GM19468 (cell line): ENCODE data around the gene COX6B2.

Source experiments
- ATAC-seq: cut with Tn5 transposase; IDR thresholded peaks from one replicate; pipeline ENCODE4 v1.9.1; 2021; ENCODE audit warnings: mild to moderate bottlenecking, moderate library complexity, moderate number of reproducible peaks; ENCODE audit not compliant: unreplicated experiment; ENCODE audit errors: extremely low read depth

Gene COX6B2

DNA sequence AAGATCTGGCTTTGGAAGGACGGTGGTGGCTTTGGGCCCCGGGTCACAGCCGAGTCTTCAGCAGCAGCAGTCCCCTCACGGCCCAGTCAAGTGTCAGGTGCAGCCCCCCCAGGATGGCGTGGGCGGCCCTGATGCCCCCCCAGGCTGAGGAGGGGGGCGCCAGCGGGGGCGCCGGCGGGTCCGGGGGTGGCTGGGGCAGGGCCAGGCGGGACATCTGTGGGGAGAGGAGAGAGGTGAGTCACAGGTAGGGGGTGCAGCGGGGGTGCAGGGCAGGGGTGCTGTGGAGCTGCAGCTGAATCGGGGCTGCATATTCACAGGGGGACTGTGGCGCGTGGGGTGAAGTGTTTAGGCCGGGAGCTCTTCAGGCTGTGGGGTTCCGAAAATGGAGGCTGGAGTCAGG lies 11.4 kb upstream of the COX6B2 start:
- ATAC-seq: no peak

DNA sequence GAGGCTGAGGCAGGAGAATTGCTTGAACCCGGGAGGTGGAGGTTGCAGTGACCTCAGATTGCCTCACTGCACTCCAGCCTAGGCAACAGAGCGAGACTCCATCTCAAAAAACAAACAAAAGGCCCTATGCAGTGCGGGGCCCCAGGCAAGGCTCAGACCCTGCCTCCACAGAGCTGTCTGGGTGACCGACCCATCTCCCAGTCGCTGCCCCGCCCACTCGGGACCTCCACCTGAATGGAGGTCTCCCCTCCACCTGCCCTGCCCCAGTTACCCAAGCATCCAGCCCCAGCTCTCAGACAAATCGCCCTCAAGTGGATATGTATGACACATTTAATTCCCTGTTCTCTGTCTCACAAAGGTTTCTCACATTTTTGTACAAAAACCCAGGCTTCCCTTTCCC lies 10.7 kb upstream of the COX6B2 start:
- no peak for ATAC-seq

DNA sequence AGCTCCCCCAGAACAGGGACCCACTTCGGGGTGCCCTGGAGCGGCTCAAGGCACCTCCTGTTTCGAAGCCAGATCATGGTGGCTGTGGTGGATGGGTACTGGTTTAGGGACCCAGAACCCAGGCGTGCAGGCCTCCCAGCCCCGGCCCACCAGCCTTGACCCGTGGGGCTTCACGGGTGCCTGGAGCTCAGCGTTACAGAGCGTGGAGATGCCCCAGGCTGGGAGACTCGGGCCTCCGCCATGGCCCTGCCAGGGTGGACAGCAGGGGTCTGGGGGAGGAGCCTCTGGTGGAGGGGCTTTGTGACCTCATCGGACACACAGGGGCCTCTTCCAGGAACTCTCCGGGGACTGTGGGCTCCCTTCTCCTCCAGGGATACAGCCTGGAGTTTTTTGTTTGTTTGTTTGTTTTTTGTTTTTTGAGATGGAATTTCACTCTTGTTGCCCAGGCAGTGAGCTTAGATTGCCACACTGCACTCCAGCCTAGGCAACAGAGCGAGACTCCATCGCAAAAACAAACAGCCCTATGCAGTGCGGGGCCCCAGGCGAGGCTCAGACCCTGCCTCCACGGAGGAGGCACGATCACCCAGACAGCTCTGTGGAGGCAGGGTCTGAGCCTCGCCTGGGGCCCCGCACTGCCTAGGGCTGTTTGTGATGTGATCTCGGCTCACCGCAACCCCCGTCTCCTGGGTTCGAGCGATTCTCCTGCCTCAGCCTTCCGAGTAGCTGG lies 8.6 kb upstream of the COX6B2 start, which contains the start of gene GARIN5B:
Gene GARIN5B, minus strand, starts transcription at position 271 of the 727 bp plus-strand sequence. Its CDS starts 194 bp downstream, at position 77.
- no peak for ATAC-seq

DNA sequence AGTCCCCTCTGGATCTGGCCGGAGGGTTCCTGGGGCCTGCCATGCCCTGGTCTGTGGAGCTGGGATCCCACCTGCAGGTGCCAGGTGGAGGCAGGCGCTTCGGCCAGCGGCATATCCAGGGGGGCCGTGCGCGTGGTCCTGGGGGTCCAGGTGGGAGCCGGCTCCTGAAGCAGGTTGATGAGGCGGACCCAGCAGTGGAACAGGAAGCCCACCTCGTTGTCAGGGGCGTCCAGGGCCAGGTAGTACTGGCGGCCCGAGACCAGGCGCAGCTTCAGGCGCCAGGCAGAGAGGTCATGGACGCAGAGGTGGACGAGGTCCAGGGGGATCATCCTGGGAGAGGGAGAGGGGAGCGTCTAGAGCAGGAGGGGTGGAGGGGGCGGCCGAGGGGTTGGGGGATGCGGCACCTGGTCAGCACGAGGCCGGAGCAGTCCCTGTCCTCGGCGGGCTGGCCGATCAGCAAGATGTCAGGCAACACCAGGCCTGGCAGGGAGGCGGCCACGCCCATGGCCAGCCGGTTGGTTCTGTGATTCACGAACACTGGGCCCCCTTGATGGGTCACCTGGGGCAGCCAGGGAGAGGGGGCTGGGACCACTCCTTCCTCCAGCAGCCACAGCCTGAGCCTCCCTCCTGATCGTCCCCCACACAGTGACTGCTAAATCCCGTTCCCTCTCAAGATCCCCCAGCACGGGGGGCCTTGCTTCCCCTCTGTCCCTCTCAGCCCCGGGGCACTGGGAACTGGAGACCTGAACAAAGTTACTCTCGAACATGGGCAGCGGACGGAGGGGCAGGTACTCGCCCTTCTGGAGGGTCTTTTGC lies 7.9 kb upstream of the COX6B2 start:
- no peak for ATAC-seq

DNA sequence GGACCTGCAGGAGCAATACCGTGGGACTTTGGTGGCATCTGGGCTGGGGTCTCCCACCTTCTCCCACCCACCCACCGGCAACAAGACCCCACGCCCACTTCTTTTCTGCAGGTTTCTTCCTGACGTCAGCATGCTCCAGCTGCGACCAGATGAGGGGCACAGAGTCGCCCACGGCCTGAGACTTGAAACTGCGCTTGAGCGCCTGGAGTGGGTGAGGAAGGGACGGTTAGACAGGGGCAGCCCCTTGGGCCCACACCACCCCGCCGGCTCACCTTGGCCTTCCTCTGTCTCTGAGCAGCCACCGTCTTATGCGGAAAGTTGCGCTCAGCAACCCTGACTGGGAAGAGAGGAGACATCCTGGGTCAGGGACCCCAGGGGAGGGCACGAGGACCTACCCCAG lies 6.4 kb upstream of the COX6B2 start:
- ATAC-seq: no peak

DNA sequence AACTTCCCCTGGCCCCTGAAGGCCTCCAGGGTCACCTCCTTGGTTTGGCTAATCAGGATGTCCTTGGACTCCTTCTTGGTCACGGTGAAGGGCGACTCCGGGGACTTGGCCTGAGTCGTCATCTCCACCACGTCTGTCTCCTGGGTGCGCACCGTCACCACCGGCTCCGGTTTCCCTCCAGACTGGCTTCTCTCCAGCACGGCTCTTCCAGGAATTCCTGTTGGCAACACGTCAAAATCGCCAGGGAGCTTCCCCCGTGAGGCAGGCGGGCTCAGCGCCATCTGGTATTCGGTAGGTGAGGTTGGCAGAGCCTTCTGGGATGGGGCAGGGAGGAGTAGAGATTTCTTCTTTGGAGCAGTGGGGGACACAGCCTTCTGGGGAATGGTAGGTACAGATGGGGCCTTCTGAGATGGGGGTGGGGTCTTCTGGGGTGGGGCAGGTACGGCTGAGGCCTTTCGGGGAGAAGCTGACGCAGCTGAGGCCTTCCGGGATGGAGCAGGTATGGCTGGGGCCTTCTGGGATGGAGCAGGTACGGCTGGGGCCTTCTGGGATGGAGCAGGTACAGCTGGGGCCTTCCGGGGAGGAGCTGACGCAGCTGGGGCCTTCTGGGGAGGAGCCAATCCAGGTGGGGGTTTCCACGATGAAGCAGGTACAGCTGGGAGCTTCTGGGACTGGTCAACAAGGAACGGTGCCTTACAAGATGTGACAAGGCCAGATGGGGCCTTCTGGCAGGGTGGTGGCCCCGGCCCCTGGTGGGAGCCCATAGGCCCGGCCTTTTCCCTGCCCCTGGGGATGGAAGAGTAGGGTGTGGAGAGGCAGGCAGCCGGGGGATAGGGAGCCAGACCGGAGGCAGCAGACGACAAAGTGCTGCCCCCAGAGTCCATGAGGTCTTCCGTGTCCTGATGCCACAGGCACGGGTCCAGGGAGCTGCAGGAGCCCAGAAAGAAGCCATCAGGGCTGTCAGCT lies 4.7 kb upstream of the COX6B2 start:
- no peak for ATAC-seq

DNA sequence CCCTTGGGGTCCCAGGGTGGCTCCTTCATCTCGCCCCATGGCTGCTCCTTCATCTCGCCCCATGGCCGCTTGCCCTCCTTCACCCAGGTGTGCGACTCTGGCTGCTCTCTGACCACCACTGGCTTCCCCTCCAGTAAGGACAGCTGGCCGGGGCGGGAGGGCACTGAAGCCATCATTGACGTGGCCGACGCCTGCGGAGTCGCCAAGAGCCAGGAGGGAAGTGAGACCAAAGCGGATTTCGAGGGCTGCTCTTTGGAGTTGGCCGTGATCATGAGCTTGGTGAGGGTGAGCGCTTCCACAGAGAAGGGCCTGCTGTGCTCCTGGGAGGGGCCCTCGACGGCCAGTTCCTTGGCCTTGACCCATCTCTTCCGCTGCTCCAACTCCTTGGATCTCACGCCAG lies 4.0 kb upstream of the COX6B2 start:
- ATAC-seq: no peak

DNA sequence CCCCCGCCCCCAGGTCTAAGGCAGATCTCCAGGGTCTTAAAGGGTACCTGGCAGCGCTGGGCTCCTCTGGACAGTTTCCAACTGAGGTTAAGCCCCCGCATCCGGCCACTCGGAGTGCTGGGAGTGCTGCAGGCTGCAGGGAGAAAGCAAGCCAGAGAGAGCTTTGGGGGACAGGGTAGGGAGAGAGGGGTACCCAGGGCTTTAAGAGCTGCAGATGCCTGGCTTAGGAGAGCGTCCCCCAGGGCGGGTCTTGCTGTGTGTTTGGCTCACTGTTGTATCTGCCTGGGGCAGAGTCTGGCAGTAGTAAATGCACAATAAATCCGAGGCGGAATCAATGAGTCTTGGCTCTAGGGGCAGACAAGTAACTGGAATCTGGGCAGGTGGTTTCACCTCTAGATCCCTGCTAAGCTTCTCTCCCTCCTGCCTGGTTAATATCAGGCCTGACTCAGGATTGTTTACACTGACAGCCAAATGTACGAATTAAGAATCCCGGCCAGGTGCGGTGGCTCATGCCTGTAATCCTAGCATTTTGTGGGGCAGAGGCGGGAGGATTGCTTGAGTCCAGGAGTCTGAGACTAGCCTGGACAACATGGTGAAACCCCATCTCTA lies 798 bp upstream of the COX6B2 start:
- ATAC-seq: no peak

DNA sequence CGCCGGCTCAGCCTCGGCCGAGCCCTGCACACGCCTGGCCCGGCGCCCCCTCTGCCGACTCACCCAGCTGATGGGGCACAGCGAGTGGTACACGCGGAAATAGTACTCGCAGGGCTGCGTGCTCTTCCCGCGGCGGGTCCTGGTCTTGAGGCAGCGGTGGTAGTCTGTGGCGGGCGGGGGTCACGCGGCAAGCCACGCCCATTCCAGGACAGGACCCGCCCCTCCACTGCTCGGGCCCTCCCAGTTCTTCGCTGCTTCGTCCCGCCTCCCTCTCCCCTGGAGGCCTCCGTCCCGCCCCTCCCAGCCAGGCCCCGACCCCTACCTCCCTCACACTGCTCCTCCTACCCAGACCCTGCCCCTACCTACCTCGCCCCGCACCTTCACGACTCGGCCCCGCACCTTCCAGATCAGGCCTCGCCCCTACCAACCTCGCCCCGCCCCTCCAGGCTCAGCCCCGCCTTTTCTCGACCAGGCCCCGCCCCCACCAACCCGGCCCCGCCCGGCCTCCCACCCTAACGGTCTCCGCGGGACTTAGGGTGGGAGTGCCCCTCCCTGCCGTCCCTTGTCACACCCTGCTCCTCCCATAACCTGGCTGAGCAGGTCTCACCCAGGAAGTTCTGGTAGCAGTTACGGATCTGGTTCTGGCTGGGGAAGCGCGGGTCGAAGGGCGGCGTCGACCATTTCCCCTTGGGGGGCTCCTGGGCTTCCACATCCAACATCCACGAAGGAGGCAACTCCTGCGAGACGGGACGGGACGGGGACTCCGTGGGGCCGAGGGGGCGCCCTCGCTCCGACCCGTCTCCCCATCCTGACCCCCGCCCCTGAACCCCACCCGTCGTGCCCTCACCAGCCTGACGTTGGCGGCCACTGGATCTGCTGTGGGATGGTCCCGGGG lies 469 bp downstream of the COX6B2 start:
- no peak for ATAC-seq

DNA sequence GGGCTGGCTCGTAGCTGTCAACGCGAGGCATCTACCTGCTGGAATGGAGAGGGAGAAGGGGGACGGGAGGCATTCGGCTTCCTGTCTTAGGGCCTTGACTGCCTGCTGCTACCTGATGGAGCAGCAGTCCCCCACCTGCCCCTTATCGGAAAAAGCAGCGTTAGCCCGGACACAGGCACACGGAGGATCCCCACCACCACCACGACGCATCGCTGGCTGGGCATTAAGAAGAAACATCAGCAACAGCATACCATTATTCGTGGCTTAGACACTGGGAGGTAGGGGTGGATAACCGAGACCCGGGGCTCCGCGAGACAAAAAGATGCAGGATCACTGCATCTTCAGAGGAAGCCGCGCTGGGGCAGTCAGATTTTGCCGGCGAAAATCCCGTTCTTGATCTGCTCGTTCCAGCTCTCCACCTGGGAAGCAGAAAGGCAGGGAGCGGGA lies 1.1 kb downstream of the COX6B2 start:
- no peak for ATAC-seq

DNA sequence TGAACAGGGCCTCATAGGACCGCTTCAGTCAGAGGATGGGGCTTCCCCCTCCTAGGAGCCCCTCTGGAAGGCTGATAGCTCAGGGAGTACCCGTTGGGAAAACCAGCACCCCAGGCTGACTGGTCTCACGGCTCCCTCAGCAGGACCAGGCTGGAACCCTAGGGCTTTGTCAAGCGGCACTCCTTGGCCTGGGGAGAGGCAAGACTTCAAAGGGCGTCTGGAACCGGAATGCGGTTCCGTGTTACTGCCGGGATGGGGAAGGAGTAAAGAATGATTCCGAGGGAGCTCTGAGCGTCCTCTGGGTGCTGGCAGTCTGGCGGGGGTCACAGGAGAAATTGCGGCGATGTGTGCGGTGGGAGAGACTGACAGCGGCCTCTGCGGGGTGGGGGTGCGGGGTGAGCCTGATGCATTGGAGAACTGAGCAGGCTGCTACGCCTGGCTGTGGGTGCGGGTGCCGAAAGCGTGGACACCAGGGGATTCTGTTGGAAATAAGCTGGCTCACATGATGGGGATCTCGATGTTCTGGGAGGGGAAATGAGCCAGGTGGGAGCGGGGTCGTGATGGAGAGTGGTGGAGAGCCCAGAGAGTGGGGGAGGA lies 1.9 kb downstream of the COX6B2 start:
- no peak for ATAC-seq

DNA sequence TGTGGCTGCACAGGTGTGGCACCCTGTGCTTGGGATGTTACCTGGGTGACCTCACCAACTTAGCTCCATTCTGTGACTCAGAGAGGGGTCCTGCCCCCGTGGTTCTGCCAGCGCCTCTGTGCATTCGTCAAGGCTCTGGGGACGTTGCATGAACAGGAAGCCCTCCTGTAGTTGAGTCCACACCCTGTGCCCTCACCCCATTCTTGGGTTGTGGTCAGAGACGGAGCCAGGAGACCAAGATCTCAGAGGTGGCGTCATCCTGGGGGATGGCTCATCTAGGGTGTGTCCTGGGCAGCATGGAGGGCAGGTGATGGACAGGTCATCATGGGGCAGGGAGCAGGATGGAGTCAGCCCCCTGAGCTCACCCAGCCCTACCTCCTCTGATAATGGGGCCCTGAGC lies 2.5 kb downstream of the COX6B2 start:
- no peak for ATAC-seq

DNA sequence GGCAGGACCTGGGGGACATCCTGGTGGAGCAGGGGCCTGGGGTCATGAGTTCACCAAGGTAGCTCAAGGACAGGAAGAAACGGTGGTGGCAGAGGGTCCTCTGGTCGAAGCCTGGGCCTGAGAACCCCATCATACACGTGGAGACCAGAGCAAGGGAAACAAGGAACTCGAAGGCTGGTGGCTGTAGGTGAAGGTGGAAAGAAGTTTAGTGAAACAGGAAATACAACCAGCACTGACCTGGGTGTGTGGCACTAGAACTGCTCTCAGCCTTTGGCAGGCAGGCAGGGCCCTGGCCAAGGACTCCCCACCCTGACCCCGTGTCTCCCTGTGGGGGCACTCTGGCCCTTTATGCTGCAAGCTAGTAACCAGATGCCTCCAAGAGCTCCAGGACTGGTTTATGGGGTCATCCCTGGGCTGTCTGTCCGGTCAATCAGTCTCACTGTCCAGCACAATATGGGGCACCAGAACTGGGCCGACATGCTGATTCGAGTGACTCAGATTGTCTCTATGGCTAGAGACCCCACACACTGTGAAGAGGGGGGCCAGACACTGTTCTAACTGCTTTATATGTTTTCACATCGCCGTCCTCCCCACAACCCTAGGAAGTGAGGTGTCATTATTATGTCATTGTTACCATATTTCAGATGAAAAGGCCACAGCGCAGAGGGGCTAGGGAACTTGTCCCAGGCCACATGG lies 3.8 kb downstream of the COX6B2 start:
- ATAC-seq: no peak

DNA sequence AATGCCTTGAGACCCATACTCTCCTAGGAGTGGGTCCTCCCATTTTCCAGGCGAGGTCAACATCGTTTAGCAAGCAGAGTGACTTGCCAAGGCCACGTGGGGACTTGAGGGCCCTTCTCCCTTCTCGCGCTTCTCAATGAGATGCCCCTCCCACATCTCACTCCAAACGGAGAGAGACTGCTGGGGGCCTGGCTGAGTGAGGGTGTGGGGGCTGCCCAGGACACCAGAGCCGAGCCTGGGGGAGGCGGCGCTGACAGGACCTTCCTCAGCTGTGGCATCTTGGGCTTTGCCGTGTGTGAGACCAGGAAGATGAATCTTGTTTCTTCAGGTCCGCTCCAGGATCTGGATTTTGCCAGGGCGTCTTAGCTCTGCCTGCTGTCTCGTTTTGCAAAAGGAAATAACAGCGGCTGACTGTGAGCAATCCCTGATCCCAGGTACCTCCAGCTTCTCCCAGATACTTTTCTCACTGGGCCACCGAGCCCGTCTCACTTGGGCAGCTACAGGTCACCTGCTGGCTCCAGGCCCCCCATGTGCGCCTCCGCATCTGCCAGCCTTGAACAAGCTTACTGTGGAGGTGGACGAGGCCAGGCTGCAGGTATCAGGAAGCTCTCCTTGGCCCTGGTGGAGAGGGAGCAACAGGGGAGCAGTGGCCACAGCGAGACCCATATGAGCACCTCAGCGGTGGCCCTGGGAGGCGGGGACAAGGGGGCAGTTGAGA lies 6.0 kb downstream of the COX6B2 start:
- no peak for ATAC-seq

DNA sequence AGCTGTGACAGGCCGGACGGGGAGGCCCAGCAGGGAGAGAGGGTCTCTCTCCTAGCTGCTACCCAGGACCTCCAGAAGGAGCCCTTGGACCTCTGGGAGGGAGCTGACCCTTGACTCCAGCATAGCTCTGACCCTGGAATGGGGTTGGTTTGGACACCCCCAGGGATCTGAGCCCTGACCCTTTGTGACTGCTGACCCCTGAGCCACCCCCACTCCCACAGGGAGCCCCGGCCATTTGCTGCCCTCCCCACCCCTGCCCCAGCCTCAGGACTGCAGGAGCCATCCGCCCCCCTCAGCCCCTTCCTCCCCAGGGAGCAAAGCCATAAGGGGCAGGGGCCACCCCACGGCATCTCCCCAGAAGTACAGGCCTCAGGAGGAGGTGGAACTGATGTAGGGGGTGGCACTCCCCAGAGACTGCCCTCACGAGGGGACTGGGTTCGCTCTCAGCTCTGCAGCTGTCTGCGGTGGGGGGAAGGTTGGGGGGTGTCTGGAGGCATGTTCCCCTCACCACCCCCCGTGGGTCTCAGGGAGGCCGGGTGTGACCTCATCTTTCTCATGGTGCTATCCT lies 7.0 kb downstream of the COX6B2 start:
- ATAC-seq: no peak

DNA sequence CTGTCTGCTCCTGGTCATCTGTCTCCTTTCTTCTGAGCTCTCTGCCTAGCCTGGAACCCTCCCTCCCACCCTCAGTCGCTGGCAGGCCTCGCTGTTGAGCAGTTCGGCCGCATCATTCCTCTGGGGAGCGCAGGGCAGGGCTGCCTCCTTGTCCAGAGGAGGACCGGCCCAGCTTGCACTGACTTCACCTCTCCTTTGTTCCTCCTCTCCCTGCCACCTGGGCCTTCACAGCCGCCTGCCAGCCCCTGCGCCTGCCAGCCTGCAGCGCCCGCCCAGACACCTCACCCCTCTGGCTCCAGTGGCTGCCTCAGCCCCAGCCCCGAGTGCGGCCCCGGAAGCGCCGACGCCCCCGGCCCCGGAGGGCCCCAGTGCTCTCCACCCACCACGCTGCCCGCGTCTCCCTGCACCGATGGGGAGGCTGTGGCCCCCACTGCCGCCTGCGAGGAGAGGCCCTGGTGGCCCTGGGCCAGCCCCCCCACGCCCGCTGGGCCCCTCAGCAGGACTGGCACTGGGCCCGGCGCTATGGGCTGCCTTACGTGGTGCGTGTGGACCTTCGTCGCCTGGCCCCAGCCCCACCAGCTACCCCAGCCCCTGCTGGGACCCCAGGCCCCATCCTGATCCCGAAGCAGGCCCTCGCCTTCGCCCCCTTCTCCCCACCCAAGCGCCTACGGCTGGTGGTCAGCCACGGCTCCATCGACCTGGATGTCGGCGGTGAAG lies 7.6 kb downstream of the COX6B2 start:
- ATAC-seq: no peak
